HG03060 (cell line): Measurements from ENCODE around the gene CYB5RL.
"Not testable (repeated sequence)": the region's sequence is repeated elsewhere in the genome, so short reads cannot be mapped to it uniquely, and the experiment has no call there.

Source experiments
- ATAC-seq: cut with Tn5 transposase; IDR thresholded peaks from one replicate; pipeline ENCODE4 v1.9.1; 2021; ENCODE audit warnings: low read depth, moderate number of reproducible peaks; ENCODE audit not compliant: unreplicated experiment

Gene CYB5RL

GRCh38 chr1:54199765-54200518, at the start of gene CYB5RL, which contains the start of gene MRPL37:
Gene CYB5RL, minus strand, starts transcription at chr1:54200030. Its CDS starts 4,414 bp downstream, at chr1:54195616.
Gene MRPL37, plus strand, starts transcription at chr1:54200167. Its CDS starts 77 bp downstream, at chr1:54200244.
- ATAC-seq = peak; percentile 82

DNA sequence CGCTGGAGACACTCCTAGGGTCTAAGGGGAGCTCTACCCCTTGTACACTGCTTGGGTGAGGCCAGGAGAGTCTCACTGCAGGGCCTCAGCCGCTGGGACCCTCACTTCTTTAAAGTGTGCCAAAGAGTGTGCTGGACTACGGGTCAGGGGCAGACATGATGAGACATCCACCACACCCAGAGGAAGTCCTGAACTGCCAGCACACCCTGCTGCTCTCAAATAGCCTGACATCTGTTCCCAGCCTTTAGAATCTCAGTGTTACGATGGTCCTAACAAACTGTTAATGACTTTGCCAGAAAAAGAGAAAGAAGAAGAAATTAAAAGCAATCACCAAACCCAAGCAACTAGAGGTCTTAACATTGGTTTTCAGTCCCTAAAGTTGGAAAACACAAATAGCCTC, 49.1 kb upstream of the CYB5RL start:
- ATAC-seq = no peak

GRCh38 chr1:54247863-54248515, 48.2 kb upstream of the CYB5RL start:
- ATAC-seq = no peak

DNA sequence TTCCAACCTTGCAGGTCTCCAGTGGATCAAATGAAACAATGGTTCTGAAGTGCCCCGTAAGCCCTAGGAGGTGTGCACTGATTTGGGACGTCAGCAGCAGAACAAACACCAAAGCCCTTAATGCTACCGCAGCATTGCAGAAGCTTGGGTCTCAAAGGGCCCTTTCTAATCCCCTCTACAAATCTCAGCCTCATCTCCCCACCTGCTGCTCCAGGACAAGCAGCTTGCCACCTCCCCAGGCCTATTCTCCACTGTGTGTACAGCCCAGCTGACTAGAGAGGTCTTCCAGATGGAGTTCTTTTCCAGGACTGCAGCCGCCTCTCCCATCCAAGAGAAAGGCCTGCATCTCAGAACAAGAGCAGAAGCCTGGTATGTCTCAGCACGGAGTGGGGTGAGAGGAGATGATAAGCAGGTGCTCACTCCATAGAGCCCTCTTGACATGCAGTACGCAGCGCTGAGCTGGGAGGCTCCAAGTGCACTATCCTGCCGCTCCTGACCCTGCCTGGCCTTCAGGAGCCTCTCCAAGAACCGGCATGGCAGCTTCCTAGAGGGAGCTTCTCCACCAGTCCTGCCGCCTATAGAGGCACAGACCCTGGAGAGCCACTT, 46.4 kb upstream of the CYB5RL start:
- no peak for ATAC-seq

DNA sequence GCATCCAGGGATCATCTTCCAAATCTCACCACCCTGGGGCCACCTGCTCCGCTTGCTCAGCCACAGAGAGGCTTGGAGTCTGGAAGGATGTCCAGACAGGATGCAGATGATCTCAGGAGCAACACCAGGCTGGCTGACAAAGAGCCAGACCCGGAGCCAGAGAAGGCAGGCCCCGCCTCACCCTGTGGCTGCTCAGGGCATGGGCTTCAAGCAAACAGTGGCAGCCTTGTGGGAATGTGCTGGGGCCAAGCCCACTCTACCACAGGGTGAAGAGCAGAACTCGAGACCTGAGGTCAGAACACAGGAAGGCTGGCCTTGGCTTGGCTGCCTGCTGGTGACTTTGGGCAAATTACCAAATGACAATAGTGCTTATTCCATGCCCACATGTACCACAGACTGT, 45.7 kb upstream of the CYB5RL start:
- ATAC-seq = no peak

DNA sequence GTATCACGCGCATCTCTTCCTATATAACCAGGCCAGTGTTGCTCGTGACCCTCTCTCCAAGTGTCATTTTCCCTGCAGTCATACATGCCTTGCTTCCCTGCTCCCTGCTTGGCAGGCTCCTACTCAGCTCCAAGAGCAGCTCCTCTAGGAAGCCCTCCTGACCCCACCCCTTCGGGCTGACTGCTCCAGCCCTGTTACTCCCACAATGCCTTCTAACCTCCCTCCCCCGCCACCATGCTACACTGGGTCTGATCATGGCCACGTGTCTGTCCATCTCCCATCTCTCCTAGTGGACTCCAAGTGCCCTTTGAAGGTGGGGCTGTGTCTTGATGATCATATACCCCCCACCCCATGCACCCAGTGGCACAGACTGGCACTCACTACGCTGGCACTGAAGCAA, 44.8 kb upstream of the CYB5RL start:
- ATAC-seq = no peak

- no peak for ATAC-seq
These were observed 43.2 kb upstream of the CYB5RL start for GRCh38 chr1:54243022-54243421.

DNA sequence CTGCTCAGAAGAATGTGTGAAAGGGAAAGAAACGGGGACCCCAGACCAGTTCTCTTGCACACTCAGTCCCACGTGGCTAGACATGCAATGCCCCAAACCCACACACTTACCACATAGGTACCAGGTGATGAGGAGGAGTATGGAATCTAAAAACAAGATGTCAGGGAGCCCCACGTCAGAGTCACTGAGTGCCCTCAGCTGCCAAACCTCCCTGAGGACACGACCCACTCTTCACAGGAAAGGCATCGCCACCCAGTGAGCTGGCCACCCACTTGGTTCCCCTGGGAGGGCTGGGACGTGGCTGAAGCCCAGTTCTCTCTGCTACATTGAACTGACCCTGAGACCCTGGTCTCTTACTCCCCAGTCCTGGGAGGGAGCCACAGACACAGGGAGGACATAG, 41.5 kb upstream of the CYB5RL start:
- no peak for ATAC-seq

- ATAC-seq = no peak
These were observed 41.0 kb upstream of the CYB5RL start for GRCh38 chr1:54240741-54241335.

DNA sequence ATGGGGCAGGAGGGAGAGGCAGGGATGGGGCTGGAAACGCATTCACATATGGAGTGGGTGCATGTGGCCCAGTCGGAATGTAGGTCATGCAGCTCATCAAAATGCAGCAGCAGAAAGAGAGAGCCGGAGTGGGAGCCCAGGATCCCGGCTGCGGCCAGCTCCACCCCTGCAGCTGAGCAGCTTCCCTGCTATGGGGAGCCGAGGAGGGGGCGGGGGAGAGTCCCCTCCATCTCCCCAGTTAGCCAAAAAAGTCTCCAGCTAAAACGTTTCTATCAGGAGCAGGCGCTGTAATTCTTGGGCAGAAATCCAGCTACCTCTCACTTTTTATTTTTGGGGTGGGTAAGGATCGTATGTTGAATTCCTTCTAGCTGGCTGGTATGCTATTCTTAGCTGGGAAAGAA, 39.8 kb upstream of the CYB5RL start:
- no peak for ATAC-seq

GRCh38 chr1:54239035-54239383, 39.2 kb upstream of the CYB5RL start:
- no peak for ATAC-seq

- no peak for ATAC-seq
These were observed 38.7 kb upstream of the CYB5RL start for GRCh38 chr1:54238353-54239034.

- ATAC-seq = no peak
These were observed 37.8 kb upstream of the CYB5RL start for GRCh38 chr1:54237586-54237985.

- no peak for ATAC-seq
These were observed 34.5 kb upstream of the CYB5RL start for GRCh38 chr1:54234284-54234683.

GRCh38 chr1:54233196-54233595, 33.4 kb upstream of the CYB5RL start:
- ATAC-seq = not testable (repeated sequence)

DNA sequence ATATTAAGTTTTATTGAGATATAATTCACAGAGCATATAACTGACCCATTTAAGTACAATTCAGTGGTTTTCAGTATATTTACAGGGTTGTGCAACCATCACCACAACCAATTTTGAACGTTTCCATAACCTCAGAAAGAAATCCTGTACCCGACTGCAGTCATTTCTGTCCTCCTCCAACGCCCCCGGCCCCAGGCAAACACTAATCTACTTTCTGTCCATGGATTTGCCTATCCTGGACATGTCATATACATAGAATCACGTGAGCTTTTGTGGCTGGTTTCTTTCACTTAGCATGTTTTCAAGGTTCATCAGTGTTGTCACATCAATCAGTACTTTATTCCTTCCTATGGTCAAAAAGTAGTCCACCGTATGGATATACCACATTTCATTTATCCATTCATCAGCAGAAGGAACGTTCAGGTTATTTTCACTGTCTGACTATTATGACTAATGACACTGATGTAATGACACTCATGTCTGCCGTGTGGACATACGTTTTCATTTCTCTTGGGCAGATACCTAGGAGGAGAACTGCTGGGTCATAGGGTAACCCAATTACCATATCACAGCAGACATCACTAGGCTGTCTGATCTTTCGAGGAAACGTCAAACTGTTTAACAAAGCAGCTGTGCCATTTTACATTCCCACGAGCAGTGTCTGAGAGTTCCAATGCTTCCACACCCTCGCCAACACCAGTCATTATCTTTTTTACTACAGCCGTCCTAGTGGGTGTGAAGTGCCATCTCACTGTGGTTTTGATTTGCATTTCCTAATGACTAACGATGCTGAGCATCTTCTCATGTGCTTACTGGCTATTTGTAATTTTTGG, 30.9 kb upstream of the CYB5RL start:
- no peak for ATAC-seq

DNA sequence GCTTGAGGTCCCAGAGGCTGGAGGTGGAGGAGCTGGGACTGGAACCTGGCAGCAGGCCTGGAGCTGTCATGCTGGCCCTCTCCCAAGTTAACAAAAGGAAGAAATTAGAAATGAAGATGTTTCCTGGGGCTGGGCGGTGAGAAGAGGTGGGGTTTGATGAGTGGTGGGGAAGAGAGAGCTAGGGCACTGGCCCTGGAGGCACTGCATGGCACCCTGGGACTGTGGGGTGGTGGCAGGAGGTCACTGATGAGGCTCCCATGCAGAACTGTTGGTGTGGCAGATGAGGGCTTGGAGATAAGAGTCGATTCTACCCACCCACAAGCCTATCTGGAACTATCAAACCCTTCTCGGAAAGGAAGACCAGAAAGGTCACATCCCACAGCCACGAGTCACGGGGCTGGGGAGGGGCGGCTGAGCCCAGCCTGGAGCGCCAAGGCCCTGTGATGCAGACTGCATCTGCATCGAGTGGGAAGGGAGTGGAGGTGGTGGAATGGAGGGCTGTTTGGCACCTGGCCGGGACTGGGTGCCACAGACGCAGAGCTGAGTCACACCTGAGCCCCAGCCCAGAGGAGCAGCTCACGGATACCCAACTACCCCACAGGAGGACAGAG, 29.6 kb upstream of the CYB5RL start:
- no peak for ATAC-seq

DNA sequence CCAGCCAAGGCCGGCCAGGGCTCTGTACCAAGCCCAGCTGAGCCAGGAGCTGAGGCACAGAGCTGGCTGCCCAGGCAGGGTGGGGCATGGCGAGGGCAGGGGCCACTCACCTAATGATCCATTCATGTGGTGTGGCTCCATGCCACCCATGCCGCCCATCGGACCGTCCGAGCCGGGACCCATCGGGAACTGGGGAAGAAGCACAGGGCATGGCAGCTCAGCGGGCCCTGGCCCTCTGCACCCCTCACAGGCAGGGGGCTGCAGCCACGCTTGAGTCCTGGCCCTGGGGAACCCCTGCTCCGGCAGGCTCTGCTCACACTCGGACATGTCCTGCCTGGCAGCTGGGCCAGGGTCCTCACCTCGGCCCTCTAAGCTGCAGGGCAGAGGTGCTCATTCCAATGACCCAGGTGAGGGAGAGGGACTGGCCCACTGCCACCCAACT, 28.8 kb upstream of the CYB5RL start:
- no peak for ATAC-seq

- no peak for ATAC-seq
These were observed 28.1 kb upstream of the CYB5RL start for GRCh38 chr1:54227891-54228310.
